Stimulated activated CD4-positive, alpha-beta T cell treated with anti-CD3 and anti-CD28 coated beads, Interleukin-4, amount 100 ng/mL, for 48 hours (primary cell): Measurements from ENCODE around the gene ZC3H13.

Experiments used
- DNase-seq, 2 donors: peaks; one replicate each; pipeline ENCODE4 v3.0.0-alpha.2; 2020; ENCODE audit warnings: low read depth in 2 of 2

ZC3H13 gene

GRCh38 chr13:46052319-46053161, at the start of gene ZC3H13:
ZC3H13 (minus strand) TSS chr13:46052746; CDS start chr13:46045507, 7,239 bp downstream.
- peak; percentile 77 to 89 for DNase-seq

- no peak for DNase-seq
Observed at GRCh38 chr13:46102255-46102605, 49.7 kb upstream of the ZC3H13 start.

GRCh38 chr13:46101484-46102254, 49.1 kb upstream of the ZC3H13 start:
- no peak for DNase-seq

GRCh38 chr13:46101002-46101401, 48.5 kb upstream of the ZC3H13 start:
- no peak for DNase-seq

- DNase-seq, result no peak
Observed at GRCh38 chr13:46100191-46100815, 47.8 kb upstream of the ZC3H13 start.

- no peak for DNase-seq
Observed at GRCh38 chr13:46097663-46098062, 45.1 kb upstream of the ZC3H13 start.

GRCh38 chr13:46097015-46097414, 44.5 kb upstream of the ZC3H13 start:
- no peak for DNase-seq

GRCh38 chr13:46094478-46094877, 41.9 kb upstream of the ZC3H13 start:
- DNase-seq, result no peak

- no peak for DNase-seq
Observed at GRCh38 chr13:46088821-46089562, 36.4 kb upstream of the ZC3H13 start.

- DNase-seq, result no peak
Observed at GRCh38 chr13:46087481-46087880, 34.9 kb upstream of the ZC3H13 start.

- DNase-seq, result no peak
Observed at GRCh38 chr13:46086985-46087384, 34.4 kb upstream of the ZC3H13 start.

- DNase-seq, result no peak
Observed at GRCh38 chr13:46086421-46086922, 33.9 kb upstream of the ZC3H13 start.

- DNase-seq, result no peak
Observed at GRCh38 chr13:46085737-46086136, 33.2 kb upstream of the ZC3H13 start.

- no peak for DNase-seq
Observed at GRCh38 chr13:46082324-46082723, 29.8 kb upstream of the ZC3H13 start.

GRCh38 chr13:46079770-46080169, 27.2 kb upstream of the ZC3H13 start:
- DNase-seq, result no peak

GRCh38 chr13:46077265-46077664, 24.7 kb upstream of the ZC3H13 start:
- no peak for DNase-seq

GRCh38 chr13:46076827-46077226, 24.3 kb upstream of the ZC3H13 start:
- no peak for DNase-seq

- DNase-seq, result no peak
Observed at GRCh38 chr13:46075811-46076210, 23.3 kb upstream of the ZC3H13 start.

- no peak for DNase-seq
Observed at GRCh38 chr13:46071590-46072249, 19.2 kb upstream of the ZC3H13 start.

- no peak for DNase-seq
Observed at GRCh38 chr13:46063292-46063691, 10.7 kb upstream of the ZC3H13 start.

GRCh38 chr13:46062185-46062584, 9.6 kb upstream of the ZC3H13 start:
- DNase-seq, result no peak
